Calu3 (cell line): ENCODE measurements around the gene SLC22A12. TPM values are rescaled to one million over a fixed set of nuclear protein-coding genes. Genes with fewer than 3 reads are reported as not detected.

ENCODE experiments used
- BruUV-seq: library from RNA; stranded (reverse); fragments of 400-500 nt; replicated peaks from 2 replicates; lab custom pipeline; 2021; lab: Mats Ljungman, UMichigan
- CTCF ChIA-PET: fragments of 300-600 bp; sonication (Branson Sonifier 250); formaldehyde crosslinking; loops from one replicate; lab custom pipeline; 2022; ENCODE audit warnings: antibody characterized with exemption; lab: Charles Lee
- DNase-seq: peaks from one replicate; pipeline ENCODE4 v3.0.0; 2022
- H3K27ac Mint-ChIP-seq: one replicate; pipeline ENCODE4 v1.8.0; 2022; ENCODE audit warnings: mixed read lengths; ENCODE audit not compliant: unreplicated experiment
- H3K27me3 Mint-ChIP-seq: one replicate; pipeline ENCODE4 v1.8.0; 2022; ENCODE audit warnings: mixed read lengths; ENCODE audit not compliant: unreplicated experiment
- H3K36me3 Mint-ChIP-seq: one replicate; pipeline ENCODE4 v1.8.0; 2022; ENCODE audit warnings: mild to moderate bottlenecking, moderate library complexity, mixed read lengths; ENCODE audit not compliant: insufficient read depth, unreplicated experiment
- H3K4me1 Mint-ChIP-seq: one replicate; pipeline ENCODE4 v1.8.0; 2022; ENCODE audit warnings: mild to moderate bottlenecking, low read depth, mixed read lengths; ENCODE audit not compliant: unreplicated experiment
- H3K4me3 Mint-ChIP-seq: one replicate; pipeline ENCODE4 v1.8.0; 2022; ENCODE audit warnings: mild to moderate bottlenecking, low read depth, moderate library complexity, mixed read lengths; ENCODE audit not compliant: unreplicated experiment
- H3K9me3 Mint-ChIP-seq: one replicate; pipeline ENCODE4 v1.8.0; 2022; ENCODE audit warnings: low read depth, mixed read lengths; ENCODE audit not compliant: unreplicated experiment
- intact Hi-C: fragments of 100-400 bp; cut with micrococcal nuclease; formaldehyde crosslinking; loops from one replicate; pipeline ENCODE4 v1.10.0; 2022; ENCODE audit not compliant: unreplicated experiment
- total RNA-seq: library from RNA; stranded (reverse); gene quantifications from 2 replicates; pipeline ENCODE4 v1.2.3, GENCODE V29; 2022
- TF ChIP-seq, protein P1 (sequence below): fragments of 200-600 bp; IDR thresholded peaks from one replicate; pipeline ENCODE4 v1.8.0; 2022; ENCODE audit warnings: antibody characterized with exemption; ENCODE audit not compliant: unreplicated experiment

Gene SLC22A12
- total RNA-seq, 1 experiment from 2014 or later: not detected

GRCh38 chr11:64580412-64580811, 10.6 kb upstream of the SLC22A12 start:
- H3K27me3 Mint-ChIP-seq: peaks cover 2% of the 10 kb centered on the region
- H3K9me3 Mint-ChIP-seq: no peaks in the 10 kb centered on the region
- DNase-seq: no peak
- intact Hi-C loops: no loop called here
- H3K4me3 Mint-ChIP-seq: no peak overlapping the region
- H3K4me1 Mint-ChIP-seq: no peaks in the 10 kb centered on the region
- CTCF ChIA-PET: no interaction called here
- no peak overlapping the region for H3K27ac Mint-ChIP-seq
- no TSS peak for BruUV-seq
- no peaks in the 10 kb centered on the region for H3K36me3 Mint-ChIP-seq
- TF ChIP-seq, protein P1, sequence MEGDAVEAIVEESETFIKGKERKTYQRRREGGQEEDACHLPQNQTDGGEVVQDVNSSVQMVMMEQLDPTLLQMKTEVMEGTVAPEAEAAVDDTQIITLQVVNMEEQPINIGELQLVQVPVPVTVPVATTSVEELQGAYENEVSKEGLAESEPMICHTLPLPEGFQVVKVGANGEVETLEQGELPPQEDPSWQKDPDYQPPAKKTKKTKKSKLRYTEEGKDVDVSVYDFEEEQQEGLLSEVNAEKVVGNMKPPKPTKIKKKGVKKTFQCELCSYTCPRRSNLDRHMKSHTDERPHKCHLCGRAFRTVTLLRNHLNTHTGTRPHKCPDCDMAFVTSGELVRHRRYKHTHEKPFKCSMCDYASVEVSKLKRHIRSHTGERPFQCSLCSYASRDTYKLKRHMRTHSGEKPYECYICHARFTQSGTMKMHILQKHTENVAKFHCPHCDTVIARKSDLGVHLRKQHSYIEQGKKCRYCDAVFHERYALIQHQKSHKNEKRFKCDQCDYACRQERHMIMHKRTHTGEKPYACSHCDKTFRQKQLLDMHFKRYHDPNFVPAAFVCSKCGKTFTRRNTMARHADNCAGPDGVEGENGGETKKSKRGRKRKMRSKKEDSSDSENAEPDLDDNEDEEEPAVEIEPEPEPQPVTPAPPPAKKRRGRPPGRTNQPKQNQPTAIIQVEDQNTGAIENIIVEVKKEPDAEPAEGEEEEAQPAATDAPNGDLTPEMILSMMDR: no peak

DNA sequence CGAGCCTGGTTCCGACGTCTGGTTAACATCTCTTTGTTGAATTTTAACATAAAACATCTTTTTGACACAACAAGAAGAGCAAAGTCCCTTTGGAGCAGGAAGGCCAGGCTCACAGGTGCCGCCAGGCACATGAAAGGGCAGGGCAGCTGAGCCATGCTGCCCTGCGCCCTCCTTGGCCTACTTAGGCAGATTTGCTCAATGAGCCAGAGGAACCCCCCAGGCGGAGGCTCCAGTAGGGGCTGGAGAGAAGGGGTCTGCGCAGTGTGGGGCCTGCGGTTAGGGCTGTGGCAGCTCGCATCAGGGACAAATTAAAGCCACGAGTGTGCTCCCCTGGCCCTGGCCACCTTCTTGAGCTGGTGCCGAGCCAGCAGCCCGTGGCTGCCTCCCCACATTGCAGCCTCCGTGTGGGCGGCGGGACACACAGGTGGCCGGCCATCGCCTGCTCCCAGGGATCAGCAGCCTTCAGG, 9.9 kb upstream of the SLC22A12 start:
- CTCF ChIA-PET: no interaction called here
- Mint-ChIP-seq H3K9me3 (no peaks in the 10 kb centered on the region), H3K36me3 (no peaks in the 10 kb centered on the region), H3K4me1 (no peaks in the 10 kb centered on the region), H3K4me3 (no peak overlapping the region), H3K27me3 (peaks cover 9% of the 10 kb centered on the region), H3K27ac (no peak overlapping the region)
- DNase-seq: no peak
- BruUV-seq: no TSS peak
- intact Hi-C loops: no loop called here
- TF ChIP-seq, protein P1: no peak

- DNase-seq: no peak
- Mint-ChIP-seq H3K27ac (no peak overlapping the region), H3K9me3 (peaks cover 2% of the 10 kb centered on the region), H3K36me3 (no peaks in the 10 kb centered on the region), H3K4me1 (no peaks in the 10 kb centered on the region), H3K4me3 (no peak overlapping the region), H3K27me3 (peaks cover 27% of the 10 kb centered on the region)
- no TSS peak for BruUV-seq
- intact Hi-C loops: no loop called here
- TF ChIP-seq, protein P1: no peak
- CTCF ChIA-PET: no interaction called here
These were observed 8.1 kb upstream of the SLC22A12 start for GRCh38 chr11:64582885-64583284.

DNA sequence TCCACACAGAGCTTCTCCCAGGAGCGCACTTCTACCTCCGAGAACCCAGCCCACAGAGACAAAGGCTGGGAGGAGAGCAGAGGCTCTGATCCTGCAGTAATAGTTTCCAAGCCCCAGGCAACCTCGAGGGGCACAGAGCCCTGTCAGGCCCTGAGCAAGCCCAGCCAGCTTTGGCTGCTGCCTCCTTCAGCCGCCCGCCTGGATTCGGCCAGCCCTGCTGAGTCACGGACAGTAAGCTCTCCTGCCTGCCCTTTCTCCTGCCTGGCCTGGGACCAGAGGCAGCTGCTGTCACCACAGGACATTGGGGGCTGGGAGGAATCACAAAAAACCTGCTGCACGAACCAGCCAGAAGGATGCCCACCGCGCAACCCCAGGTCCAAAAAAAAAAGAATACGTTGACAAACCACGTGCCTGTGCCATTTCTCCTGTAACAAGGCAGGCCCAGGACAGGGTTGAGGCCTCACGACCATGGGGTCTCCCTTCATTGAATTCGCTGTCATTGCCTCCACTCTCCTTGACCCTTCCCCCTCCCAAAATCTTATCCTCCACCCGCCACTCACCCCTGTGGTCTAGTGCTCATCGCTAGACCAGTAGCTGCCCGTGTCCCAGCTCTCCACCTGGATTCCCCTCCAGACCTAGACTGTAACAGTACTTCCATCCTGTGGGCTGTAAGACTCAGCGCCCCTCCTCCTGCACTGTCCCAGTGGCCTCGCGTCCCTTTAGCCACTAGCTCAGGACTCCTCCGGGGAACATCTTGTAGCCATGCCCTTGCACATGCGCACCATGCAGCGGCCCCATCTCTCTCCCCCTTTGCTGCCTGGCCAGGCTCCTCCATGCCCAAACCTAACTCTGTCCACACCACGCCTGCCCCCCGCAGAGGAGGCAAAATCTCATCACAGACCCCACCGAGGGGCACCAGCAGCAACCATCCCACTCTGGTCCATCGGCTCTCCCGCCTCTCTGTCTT, 7.4 kb upstream of the SLC22A12 start:
- no peaks in the 10 kb centered on the region for H3K4me1 Mint-ChIP-seq
- H3K4me3 Mint-ChIP-seq: no peak overlapping the region
- TF ChIP-seq, protein P1: no peak
- H3K27me3 Mint-ChIP-seq: peaks cover 34% of the 10 kb centered on the region
- no peak for DNase-seq
- BruUV-seq: no TSS peak
- H3K27ac Mint-ChIP-seq: no peak overlapping the region
- H3K9me3 Mint-ChIP-seq: peaks cover 9% of the 10 kb centered on the region
- CTCF ChIA-PET: no interaction called here
- no peaks in the 10 kb centered on the region for H3K36me3 Mint-ChIP-seq
- intact Hi-C loops: no loop called here
